ENCODE measurements around the gene IL36A.
A peak's percentile ranks its signal among the peaks of the same experiment; 100 is the strongest.

Gene IL36A

DNA sequence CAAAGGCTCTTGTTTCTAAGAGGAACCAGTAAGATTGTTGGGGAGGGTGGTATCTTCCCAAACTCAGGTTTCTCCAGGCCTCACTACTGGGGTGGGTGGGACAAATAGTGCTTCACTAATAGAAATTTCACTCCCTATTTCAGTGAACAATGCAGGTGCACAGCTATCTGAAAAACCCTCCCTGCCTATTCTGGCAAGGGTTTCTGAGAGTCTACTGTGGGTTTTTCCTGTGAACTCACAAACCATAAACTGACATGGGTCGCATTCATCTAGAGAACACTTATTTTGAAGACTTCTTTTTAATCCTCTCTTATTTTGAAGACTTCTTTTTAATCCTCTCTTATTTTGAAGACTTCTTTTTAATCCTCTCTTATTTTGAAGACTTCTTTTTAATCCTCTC is 4.4 kb downstream of the IL36A start:
- no peak for DNase-seq

DNA sequence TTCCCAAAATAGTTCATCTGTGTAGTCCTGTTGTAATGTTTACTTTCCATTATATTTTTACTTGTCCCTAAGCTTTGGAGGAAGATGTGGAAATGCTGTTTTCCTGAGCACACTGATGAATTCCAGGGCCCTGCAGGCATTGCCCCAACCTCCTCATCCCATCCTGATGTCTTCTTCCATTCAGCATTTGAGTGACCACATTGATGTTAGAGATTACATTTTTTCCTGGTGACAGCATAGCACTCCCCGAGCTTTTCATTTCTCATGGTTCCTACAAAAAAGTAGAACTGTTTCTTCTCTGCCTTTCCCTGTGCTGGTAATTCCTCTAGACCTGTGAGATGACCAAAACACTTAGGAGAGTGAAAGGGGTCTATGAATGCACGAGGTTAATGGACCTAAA is 4.8 kb downstream of the IL36A start:
- DNase-seq, result no peak

DNA sequence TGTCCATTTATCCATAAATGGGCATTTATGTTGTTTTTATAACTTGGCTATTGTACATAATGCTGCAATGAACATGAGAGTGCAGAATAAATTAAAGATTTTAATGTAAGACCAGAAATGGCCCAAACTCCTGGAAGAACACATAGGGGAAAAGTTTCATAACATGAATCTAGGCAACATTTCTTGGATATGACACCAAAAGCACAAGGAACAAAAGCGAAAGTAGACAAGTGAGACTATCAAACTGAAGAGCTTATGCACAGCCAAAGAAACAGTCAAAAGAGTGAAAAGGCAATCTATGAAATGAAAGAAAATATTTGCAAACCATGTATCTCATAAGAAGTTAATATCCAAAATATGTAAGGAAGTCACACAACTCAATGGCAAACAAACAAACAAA is 5.8 kb downstream of the IL36A start:
- DNase-seq, result no peak

DNA sequence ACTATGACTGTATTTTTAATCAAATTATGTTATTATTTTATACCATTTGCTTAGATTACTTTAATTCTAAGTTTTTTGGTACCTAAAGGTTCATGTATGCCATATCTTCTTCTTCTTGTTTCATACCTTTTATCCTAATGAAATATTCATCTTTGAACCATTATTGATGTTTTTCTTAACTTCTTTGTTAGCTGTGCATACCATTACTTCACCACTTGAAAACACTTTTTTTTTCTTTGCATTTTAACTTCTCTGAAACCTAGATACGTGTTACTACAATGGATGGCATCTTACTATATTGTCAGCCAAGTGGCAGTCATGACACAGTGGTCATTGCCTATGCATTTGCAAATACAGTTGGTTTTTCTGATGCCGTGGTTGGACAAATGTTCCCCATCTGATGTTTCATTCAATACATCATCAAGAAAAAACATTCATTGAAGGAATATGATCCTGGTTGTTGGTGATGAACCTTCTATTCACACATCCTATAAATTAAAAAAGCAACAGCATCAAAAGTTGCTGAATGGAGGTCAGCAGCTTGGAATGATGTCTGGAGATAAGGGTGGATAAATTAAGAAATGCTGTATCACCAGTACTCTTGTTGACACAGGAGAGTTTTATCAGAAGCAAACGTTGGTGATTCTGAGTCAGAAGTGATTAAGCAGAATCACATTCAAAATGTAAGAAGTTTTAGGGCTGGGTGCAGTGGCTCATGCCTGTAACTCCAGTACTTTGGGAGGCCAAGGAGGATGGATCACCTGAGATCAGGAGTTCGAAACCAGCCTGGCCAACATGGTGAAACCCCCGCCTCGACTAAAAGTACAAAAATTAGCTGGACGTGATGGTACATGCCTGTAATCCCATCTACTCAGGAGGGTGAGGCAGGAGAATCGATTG is 7.4 kb downstream of the IL36A start:
- DNase-seq, result peak; percentile 68

DNA sequence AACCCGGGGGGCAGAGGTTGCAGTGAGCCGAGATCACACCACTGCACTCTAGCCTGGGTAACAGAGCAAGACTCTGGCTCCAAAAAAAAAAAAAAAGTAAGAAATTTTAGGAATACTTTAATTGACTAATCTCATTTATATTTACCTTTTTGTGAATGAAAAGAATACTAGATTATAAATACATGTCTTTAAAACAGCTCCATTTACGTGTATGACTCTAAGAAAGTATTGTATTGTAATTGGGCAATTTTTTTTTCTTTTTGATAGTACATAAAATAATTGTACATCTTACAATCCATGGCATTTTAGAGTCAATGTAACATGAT is 8.0 kb downstream of the IL36A start:
- DNase-seq, result no peak

DNA sequence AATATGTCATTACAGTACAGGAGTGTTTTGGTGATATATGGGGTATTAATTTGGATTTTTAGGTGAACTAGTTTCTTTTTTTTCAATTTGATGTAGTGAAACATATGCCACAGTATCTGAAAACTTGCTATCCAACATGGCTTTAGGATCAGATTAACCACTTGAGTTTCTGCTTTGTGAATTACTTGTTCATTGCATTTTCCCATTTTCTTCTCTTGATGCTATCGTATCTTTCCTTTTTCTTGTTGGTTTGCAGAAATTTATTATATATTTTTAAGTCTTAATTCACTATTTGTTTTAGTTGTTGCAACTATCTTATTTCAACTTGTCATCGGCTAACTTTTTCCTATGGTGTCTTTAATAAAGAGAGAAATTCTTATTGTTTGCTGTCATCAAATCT is 8.8 kb downstream of the IL36A start:
- no peak for DNase-seq

DNA sequence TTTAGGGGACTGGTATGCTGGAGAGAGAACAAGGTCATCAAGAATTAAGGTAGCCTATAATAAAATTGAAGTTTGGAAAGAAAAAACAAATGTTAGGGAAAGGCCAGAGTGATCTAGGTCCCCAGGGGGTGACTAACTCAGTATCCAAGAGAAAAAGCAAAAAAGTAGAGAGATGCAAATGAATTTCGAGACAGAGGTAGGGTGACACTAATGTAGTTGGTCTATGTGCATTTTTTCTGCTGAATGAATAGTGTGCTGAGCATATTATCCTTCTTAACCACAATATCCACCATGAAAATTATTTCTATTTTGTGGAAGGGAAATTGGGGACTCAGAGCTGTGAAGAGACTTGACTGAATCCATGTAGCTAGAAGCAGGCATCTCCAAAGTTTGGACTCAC is 9.8 kb downstream of the IL36A start:
- no peak for DNase-seq

DNA sequence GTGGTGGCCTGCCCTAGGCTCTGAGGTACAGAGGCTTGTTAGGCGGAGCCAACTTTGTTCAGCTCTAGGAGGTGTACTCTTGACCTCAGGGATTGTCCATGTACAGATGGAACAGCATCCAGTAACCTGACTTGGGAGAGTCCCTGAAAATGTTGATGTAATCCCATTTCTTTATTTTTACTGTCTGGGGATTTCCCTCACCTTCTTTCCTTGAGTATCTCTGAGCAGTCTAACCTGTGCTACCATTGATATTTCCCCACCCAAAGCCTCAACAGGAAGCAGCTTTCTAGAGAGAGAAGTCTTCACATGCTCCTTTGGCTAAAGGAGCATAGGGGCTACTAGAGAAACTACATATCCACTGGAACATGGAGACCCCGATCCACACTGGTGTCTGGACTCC is 10.4 kb downstream of the IL36A start:
- DNase-seq, result no peak

DNA sequence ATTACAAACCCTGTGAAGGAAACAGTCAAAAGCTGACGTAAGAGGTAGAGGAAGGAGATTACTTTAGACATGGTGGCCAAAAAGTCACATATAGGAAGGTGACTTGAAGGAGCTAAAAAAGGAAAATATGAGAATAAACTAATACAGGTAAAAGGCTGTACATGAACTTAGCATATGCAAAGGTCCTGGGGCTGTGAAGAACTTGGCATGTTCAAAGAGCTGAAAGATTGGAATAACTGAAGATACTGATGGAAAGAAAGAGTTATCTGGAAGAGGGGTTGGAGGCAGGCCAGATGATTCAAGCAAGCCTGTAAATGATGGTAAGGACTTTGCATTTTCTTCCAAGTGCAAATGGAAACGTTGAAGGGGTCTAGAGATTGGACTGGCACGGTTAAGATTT is 13.2 kb downstream of the IL36A start:
- no peak for DNase-seq

DNA sequence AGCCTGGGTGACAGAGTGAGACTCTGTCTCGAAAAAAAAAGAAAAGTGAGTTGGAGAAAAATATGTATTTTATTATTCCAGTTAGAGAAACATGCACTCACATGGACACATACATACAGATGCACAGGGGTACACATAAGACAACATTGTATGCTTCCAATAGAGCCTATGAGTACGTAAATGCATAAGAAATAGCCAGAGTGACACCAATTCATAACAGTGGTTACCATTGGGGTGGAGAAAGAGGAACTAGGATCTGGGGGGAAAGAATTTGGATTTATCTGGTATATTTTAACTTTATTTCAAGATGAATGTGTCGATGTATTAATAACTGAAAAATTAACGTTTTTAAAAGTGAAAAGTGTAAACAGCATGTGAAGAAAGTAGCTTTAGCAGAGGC is 16.1 kb downstream of the IL36A start:
- no peak for DNase-seq

DNA sequence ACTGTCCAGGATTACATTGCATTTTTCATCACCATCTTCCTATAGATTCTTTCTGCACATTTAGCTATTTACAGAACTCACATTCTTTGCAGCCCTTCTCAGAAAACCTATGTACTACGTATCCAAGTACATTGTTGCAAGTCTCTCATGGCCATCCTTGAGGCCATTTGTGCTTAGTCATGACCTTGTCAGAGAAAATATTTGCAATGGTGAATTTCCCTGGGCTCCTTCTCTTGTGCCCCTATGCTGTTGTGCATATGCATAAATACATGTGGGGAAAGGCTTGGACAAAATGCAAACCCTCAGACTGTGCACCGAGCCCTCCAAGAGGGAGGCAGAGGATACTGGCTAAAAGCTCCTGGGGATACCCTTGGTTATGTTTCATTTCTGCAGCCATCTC is 19.5 kb downstream of the IL36A start:
- DNase-seq, result no peak

DNA sequence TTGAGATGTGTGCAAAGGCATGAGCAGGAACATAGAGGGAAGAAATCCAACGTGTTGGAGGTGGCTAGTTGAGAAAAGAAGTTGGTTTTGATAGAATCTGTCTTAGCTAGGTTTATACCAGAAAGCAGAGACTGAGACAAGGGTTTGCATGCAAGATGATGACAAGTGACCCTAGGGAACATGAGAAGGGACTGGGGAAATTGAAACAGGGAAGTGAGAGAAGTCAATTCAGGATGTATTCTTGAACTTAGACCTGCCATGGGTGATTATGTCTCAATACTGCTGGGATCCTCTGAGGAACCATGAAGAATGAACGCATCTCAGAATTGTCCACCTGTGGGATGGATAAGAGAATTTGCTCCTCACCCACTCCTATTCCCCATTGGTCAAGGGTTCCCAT is 20.5 kb downstream of the IL36A start:
- no peak for DNase-seq

DNA sequence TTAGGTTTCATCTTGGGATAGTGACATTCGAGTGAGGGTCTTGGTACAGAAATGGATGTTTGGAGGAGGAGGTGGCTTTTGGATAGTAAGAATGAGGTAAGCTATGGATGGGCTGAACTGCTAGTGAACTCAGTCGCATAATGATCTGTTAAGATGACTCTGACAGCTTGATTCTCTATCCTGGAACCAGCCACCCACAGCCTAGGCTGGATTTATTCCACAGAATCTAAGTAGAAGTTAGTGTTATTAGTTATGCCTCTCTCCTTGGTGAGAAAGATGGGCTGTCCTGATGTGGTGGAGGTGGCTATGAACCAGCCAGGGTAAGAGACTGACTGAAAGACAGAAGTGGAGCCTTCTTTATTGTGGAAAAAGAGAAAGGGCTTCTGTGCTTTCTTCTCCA is 22.4 kb downstream of the IL36A start:
- no peak for DNase-seq

DNA sequence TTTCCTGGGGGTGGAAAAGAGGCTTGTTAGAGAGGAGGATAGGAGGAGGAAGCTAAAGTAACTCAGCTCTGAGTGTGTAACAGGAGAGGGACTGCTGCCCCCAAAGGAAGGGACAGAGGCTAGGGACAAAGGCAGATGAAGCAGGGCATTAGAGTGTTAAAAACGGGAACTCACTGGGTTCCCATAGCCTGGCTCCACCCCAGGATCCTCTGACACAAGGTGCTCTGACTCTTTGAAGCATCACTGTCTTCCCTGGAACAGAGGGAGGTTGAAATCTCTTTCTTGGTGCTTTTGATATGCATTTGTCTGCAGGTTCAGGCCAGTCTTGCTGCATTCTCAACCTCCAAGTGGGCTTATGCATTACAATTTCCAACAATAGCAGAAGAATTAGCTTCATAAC is 22.9 kb downstream of the IL36A start:
- DNase-seq, result no peak

DNA sequence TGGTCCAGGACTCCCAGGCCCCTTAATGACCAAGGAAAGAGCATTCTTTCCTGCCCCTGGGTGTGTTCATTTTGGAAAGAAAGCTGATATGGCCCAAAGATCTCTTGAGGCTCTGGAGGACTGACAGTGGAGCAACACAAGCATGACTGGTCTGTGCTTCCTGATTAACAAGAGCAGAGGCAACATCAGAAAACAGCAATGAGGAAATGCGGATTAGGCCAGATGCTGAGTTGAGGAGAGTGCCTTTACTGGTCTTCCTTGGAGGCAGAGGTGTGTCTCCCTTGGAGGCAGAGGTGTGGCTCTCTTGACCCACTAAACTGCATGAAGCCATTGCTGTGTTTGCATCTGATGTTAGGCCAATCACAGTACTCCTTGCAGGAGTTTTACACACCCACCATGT is 27.5 kb downstream of the IL36A start:
- DNase-seq, result no peak

DNA sequence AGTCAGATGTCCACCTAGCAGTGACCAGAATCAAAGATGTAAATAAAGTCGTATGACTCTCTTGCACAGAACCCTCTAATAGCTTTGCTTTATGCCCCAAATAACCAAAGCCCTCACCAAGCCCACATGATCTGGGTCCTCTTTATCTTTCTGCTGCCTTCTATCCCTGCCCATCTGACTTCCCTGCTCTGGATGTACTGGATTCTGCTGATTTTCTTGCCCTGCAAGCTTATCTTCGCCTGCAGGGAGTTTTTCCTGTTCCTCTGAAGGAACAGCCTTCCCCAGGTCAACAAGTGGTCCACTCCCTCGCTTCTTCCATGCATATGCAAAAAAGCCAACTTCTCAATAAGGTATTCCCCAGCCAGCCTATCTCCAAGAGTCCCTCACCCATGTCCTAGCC is 28.8 kb downstream of the IL36A start:
- DNase-seq, result peak; percentile 10

DNA sequence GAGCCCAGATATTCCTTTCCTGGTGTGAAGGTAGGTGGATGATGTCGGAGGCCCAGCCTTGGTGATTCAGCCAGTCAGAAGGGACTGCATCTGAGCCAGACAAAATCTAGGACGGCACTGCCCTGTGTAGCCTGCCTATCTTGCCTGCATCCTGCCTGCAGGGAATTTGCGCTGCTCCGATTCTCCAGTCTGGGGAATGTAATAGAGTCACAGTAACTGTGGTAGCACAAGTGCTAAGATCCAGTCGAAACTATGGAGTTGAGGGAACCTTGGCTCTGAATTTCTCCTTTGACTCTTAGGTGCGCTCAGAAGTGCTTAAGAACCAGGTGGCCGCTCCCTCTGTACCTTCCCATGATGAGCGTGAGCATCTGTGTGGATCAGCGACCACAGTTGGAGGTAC is 31.5 kb downstream of the IL36A start:
- DNase-seq, result no peak

DNA sequence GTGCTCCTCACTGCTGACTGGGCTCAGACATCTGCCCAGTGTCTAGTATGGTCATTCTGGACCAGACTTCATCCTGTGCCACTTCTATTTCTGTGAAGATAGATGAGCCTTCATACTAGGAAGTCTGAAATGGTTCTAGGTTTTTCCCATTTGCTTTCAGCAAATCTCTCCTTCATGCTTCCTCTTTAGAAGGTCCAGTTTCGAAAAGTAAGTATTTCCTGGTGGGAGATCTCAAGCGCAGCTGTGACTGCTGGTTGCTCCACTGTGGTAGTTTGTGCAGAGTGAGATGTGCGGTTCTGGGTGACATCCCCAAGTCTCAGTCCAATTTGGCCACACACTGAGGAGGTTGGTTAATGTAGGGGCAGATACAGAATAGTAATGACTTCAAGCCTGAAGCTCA is 33.0 kb downstream of the IL36A start:
- DNase-seq, result no peak

DNA sequence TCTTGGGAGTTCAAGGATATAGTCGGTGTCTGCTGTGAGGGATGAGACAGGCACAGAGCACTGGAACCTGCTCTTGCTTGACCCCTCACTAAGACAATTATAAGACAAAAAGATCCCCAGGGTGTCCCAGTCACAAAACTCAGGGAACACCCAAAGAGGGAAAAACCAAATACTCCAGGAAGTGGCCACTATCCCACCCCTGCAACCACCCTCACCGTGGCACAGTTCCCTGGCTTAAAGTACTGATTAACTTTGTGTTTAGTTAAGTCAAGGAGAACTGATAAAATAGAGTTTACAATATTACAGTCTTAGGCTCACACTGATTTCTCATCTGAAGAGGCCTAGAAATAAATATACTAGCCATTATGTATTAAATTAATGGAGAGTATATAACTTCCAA is 33.9 kb downstream of the IL36A start:
- DNase-seq, result no peak

DNA sequence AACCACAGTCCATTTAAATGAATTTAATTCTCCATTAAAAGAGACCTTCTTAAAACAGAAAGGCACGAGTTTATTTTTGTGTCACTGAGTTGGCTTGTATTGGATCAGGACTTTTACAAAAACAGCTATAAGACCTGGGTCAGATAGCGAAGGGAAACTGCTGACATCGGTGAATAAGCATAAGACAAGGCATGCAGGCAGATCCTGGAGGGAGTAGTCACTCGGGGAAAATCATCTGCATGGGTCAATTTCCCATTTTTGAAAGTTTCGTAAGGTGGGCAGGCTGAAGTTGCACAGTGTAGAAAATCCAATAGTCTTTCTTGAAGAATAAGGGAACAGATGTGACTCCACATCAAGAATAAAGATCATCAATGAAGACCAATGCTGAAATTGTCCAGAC is 34.5 kb downstream of the IL36A start:
- DNase-seq, result no peak

DNA sequence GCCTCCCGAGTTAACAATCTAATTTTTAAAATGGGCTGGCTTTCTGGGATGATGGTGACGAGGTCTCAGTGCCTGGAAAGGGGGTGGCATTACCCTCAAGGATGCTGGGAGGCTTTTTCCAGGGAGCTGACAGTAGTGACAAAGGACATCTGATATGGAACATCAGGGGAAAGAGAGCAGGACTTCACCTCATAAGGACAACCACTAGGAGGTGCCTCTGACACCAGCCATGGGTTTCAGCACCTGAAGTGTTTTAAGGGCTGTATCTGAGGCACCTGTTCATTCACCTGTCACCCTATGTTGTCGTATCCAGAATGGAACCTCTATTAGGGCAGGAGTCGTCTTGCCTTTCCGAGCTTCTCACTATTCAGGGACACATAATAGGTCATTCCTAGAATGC is 36.6 kb downstream of the IL36A start:
- DNase-seq, result no peak

DNA sequence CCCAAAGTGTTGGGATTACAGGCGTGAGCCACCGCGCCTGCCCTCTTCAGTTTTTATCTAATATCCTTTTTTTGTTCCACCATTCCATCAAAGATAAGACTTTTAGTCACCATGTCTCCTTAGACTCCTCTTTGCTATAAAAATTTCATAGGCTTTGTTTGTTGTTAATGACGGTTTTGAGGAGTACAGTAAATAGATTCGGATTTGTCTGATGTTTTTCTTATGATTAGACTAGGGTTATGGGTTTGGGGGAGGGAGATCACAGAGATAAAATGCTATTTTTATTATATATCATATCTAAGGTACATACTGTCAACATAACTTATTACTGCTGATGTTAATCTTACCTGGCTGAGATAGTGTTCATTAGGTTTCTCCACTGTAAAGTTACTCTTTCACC is 41.2 kb downstream of the IL36A start:
- DNase-seq, result no peak

DNA sequence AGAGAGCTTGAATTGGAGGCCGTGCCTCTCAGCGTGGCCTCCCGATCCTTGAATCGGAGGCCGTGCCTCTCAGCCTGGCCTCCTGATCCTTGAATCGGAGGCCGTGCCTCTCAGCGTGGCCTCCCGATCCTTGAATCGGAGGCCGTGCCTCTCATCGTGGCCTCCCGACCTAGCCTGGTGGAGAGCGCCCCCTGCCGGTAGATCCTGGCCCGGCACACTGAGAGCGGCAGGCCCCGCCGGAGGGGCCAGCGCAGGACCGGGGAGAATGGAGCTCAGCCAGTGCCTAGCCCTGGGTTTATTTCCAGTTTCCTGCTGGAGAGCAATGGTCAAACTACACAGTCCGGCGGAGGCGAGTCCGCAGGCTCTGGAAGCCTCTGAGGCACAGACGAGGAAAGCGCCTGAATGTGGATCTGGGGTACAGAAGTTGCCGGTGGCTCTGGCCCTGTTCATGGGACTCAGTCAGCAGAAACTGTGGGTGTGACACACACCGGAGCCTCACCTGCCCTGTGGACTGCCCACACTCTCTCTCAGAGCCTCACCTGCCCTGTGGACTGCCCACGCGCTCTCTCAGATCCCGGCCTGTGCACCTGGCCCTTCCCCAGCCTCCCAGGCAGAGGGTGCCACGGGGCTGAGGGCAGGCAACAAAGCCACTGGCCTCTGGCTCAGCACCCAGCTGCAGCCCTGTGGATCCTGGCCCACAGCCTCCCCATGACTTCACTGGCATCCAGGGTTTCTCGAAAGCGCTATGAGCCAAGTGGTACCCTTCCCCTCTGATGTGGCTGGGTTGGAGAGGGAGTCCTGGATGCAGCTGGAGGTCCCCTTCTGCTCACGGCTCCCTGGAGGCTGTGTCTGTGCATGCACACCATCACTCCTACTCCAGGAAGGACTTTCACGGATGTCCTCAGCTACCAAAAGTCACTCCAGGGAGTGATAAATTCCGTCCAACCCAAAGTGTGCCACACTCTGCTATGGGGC is 45.9 kb downstream of the IL36A start:
- DNase-seq, result no peak

DNA sequence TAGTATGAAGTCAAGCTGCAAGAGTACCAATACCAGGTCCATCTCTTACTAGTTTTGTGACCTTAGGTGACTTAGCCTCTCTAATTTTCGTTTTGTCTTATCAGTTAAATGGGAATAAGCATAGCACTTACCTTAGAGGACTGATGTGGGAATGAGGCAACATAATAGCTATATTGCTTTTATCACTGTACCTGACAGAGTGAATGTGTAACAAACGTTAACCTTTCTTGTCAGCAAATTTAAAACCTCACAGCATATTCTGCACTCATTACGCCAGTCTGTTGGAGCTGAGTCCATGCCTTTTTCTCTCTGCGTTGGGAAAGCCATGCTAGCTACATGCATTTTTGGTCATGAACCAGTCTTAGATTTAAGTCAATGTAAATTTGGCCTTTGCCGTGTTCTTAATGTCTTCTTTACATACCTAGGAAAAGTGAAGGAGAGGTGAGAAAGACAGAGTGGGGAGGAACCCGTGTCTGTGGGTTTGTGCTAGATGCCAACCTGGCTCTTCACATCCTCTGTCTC is 47.2 kb downstream of the IL36A start, which contains the start of gene IL36B:
TSS of gene IL36B (minus strand) at position 472 of the 522 bp plus-strand sequence.
- no peak for DNase-seq
